ENCODE results near the gene C9orf72.

- TF ChIP-seq CTCF (IDR thresholded peaks at IDR 0.05; ENCODE audit: insufficient read depth, low read length, poor library complexity, severe bottlenecking), result no peak
- TF ChIP-seq EZH2phosphoT487 (conservative IDR thresholded peaks at IDR 0.05; ENCODE audit: low read length), result no peak
Observed at GRCh38 chr9:27618066-27618465, 44.8 kb upstream of the C9orf72 start.
